T-cell (primary cell): ENCODE results near the gene CDKN2D. TPM values are rescaled to one million over a fixed set of nuclear protein-coding genes. Genes with fewer than 3 reads are reported as not detected.

Source experiments
- total RNA-seq, 35 experiments: library from RNA in 6 of 35; stranded (reverse) in 6 of 35; fragments of 120-200 nt in 1 of 35; gene quantifications; one replicate each; pipeline versions ENCODE4 v1.2.1 to v1.2.4 and lab custom pipeline; 2013 to 2026

CDKN2D gene
- total RNA-seq, 5 donors from 2014 or later (not counting 1 experiment from before 2014, with no cell fraction given): 24.0 to 51.5 (median 32.5) TPM

Other genes starting within 250 kb of the CDKN2D start
- gene RAVER1, start 235.4 kb downstream of the CDKN2D start, total RNA-seq: 10 to 100 TPM; 31.5 to 68.2 (median 61.2) TPM
- 100 to 1,000 TPM; 167 to 233 (median 183) TPM for gene ICAM3, start 229.4 kb downstream of the CDKN2D start, total RNA-seq
- 100 to 1,000 TPM; 277 to 346 (median 323) TPM for gene TYK2, start 188.4 kb downstream of the CDKN2D start, total RNA-seq
- gene CDC37, start 165.4 kb downstream of the CDKN2D start, total RNA-seq: 100 to 1,000 TPM; 163 to 205 (median 190) TPM
- gene PDE4A, start 148.4 kb downstream of the CDKN2D start, total RNA-seq: 10 to 100 TPM in 1 of 5 donors, 1 to 10 TPM in 4; 2.2 to 13.3 (median 6.2) TPM
- gene KEAP1, start 65.6 kb downstream of the CDKN2D start, total RNA-seq: 10 to 100 TPM; 18.4 to 64.2 (median 56.0) TPM
- 10 to 100 TPM in 1 of 5 donors, 1 to 10 TPM in 4; 1.9 to 25.0 (median 6.5) TPM for gene S1PR5, start 51.5 kb downstream of the CDKN2D start, total RNA-seq
- gene ATG4D, start 25.1 kb downstream of the CDKN2D start, total RNA-seq: 10 to 100 TPM; 55.7 to 63.0 (median 60.9) TPM
- gene KRI1, start 3.0 kb downstream of the CDKN2D start, total RNA-seq: 10 to 100 TPM; 50.9 to 94.8 (median 79.1) TPM
- gene AP1M2, start 18.3 kb upstream of the CDKN2D start, total RNA-seq: 1 to 10 TPM in 2 of 5 donors, under 1 TPM in 1, not detected in 2; 0.30 to 1.6 (median 1.1) TPM
- gene SLC44A2, start 56.6 kb upstream of the CDKN2D start, total RNA-seq: 100 to 1,000 TPM; 204 to 228 (median 218) TPM
- 100 to 1,000 TPM; 331 to 490 (median 370) TPM for gene ILF3, start 85.4 kb upstream of the CDKN2D start, total RNA-seq
- gene QTRT1, start 132.5 kb upstream of the CDKN2D start, total RNA-seq: 10 to 100 TPM; 47.7 to 68.1 (median 55.1) TPM
- gene DNM2, start 149.1 kb upstream of the CDKN2D start, total RNA-seq: 100 to 1,000 TPM; 272 to 329 (median 297) TPM